ENCODE measurements around the gene RER1.

RER1 gene

DNA sequence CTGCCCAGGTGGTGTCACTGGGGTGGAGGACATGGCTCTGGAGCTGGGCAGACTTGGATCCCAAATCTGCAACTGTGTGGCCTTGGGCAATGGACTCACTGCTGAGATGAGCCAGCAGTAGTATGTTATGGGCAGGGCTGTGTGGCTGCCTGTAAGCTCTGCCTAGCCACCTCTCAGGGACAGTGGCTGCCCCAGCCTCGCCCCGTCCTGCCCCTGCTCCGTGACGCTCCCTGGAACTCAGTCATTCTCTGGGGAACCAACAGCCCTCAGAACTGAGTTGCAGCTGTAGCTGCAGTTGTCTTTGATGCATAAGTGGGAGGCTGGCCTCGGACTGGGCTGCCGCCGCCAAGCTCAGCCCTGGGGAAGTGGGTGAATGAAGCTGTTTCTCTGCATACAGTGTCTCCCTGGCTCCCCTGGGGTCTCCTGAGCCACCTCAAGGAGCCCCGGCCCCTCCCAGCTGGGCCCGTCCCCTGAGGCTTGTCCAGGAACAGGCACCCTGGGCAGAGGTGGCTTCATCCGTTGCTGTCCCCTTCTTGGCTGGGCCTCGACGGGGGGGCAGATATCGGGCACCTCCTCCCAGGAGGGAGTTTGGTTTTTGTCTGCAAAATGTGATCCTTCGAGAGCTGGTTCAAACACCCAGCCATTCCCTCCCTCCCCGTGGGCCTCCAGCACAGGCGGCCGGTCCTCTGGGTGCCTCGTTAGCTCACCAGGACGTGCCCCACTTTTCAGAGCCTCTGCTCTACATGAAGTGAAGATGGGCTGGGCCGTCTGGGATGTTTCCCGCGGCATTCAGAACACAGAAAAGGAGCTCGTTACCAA, 58.2 kb downstream of the RER1 start:
- DNase-seq (ENCODE audit: extremely low spot score) = no peak
- CTCF ChIA-PET = interaction anchor here (1.3 kb wide), 1 partner anchor 38 kb away, joined by 4 read pairs; no protein-coding TSS in a partner anchor
- POLR2A ChIA-PET = no interaction called here
- no peak for TF ChIP-seq CTCF (IDR thresholded peaks at IDR 0.05; ENCODE audit: control extremely low read depth, extremely low read depth, low read depth, missing control alignments)

GRCh38 chr1:2451741-2452140, 60.1 kb downstream of the RER1 start:
- DNase-seq (ENCODE audit: extremely low spot score) = no peak
- no peak for TF ChIP-seq CTCF (IDR thresholded peaks at IDR 0.05; ENCODE audit: control extremely low read depth, extremely low read depth, low read depth, missing control alignments)
- POLR2A ChIA-PET = no interaction called here
- CTCF ChIA-PET = no interaction called here

- POLR2A ChIA-PET = no interaction called here
- no peak for TF ChIP-seq CTCF (IDR thresholded peaks at IDR 0.05; ENCODE audit: control extremely low read depth, extremely low read depth, low read depth, missing control alignments)
- DNase-seq (ENCODE audit: extremely low spot score) = no peak
- CTCF ChIA-PET = no interaction called here
Observed at GRCh38 chr1:2452201-2452931, 60.7 kb downstream of the RER1 start.

GRCh38 chr1:2452932-2453315, 61.3 kb downstream of the RER1 start:
- DNase-seq (ENCODE audit: extremely low spot score) = no peak
- POLR2A ChIA-PET = no interaction called here
- CTCF ChIA-PET = no interaction called here
- no peak for TF ChIP-seq CTCF (IDR thresholded peaks at IDR 0.05; ENCODE audit: control extremely low read depth, extremely low read depth, low read depth, missing control alignments)

- CTCF ChIA-PET = no interaction called here
- DNase-seq (ENCODE audit: extremely low spot score) = no peak
- TF ChIP-seq CTCF (IDR thresholded peaks at IDR 0.05; ENCODE audit: control extremely low read depth, extremely low read depth, low read depth, missing control alignments) = no peak
- POLR2A ChIA-PET = no interaction called here
Observed at GRCh38 chr1:2454227-2454626, 62.6 kb downstream of the RER1 start.

All from GM10248 (cell line).